OCI-M2 (cell line): Measurements from ENCODE around the gene TNF.
"Not testable (repeated sequence)": the region's sequence is repeated elsewhere in the genome, so short reads cannot be mapped to it uniquely, and the experiment has no call there.

Source experiments
- DNase-seq: peaks from one replicate; lab custom pipeline; 2025; ENCODE audit not compliant: unreplicated experiment; lab: John Stamatoyannopoulos, UW

The TNF gene

DNA sequence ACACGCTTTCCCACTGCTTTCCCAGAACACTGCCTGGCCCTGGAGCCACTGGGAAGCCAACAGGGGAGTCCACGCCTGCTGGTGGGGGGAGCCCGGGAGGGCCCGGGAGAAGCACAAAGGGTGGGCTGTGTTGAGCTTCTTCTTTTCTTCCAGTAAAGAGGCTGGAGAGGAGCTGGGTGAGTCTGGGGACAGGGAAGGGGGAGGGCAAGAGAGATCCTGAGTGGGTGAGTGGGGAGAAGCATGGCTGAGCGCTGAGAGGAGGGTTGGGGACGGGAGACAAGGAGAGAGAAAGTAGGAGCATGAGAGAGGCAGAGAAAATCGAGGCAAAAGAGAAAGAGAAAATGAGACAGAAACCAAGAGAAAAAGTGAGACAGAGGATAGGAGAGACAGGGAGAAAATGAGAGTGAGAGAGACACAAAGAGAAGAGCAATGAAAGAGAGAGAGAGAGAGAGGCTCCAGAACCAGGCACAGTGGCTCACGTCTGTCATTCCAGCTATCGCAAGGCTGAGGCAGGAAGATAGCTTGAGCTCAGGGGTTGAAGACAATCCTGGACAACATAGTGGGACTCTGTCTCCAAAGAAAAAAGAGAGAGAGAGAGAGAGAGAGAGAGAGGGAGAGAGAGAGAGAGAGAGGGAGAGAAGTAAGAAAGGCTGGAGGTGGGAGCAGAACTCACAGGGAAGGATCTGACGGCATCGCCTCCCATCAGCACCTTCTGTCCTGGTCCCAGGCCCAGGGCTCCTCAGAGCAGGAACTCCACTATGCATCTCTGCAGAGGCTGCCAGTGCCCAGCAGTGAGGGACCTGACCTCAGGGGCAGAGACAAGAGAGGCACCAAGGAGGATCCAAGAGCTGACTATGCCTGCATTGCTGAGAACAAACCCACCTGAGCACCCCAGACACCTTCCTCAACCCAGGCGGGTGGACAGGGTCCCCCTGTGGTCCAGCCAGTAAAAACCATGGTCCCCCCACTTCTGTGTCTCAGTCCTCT, 12.7 kb downstream of the TNF start:
- DNase-seq = no peak

- no peak for DNase-seq
These were observed 13.7 kb downstream of the TNF start for GRCh38 chr6:31588871-31589650.

- not testable (repeated sequence) for DNase-seq
These were observed 15.3 kb downstream of the TNF start for GRCh38 chr6:31590691-31591090.

DNA sequence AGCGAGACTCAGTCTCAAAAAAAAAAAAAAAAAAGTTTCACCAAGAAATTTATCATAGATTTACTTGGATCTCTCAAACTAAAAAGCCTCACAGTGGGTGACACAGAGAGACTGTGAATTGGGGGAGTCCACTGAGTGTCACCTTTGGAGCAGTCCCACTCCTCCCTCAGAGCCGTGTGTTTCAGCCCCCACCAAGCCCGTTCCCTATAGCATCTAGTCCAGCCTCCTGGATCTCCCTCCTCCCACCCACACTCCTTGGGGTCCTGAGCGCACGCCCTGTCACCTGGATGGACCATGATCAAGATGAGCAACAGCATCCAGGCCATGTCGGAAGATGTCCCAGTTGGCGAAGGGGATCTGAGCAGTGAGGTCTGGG, 17.0 kb downstream of the TNF start:
- no peak for DNase-seq

DNA sequence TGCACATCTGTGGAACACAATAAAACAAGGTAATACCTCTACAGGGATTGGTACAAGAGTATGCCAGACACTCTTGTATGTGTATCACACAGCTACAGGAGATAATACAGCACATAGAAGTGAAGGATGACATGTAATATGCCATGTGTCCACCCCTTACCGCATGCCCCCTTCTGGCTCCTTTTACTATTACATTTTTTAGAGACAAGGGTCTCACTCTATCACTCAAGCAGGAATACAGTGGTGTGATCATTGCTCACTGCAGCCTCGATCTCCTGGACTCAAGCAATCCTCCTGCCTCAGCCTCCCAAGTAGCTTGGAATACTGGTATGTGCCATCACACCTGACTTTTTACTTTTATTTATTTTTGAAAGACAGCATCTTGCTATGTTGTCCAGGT, 21.6 kb downstream of the TNF start:
- no peak for DNase-seq

- DNase-seq = no peak
These were observed 32.0 kb downstream of the TNF start for GRCh38 chr6:31607317-31607716.

- no peak for DNase-seq
These were observed 34.4 kb downstream of the TNF start for GRCh38 chr6:31609519-31610406.

GRCh38 chr6:31610968-31611367, 35.6 kb downstream of the TNF start:
- no peak for DNase-seq

DNA sequence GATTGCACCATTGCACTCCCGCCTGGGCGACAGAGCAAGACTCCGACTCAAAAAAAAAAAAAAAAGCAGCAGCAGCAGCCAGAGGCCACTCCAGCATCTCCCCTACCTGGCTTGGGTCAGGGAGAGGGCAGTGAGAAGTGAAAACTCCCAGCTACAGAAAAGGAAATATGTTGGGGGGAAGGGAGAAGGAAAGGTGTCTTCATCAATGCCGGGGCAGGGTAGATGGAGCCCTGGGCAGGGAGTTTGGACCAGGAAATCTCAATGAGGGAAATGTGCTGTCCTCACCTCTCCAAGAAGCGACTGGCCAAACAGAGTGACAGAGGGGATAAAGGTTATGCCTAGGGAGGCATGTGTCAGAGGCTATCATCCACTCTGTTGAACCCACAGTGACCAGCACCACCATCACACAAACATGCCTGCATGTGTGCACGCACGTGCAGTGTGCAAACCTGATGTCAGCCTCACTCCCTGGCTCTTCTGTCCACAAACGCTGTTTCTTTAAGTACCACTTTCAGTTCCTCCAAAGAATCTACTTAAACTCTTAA, 38.8 kb downstream of the TNF start:
- no peak for DNase-seq

- DNase-seq = no peak
These were observed 39.6 kb downstream of the TNF start, which contains the start of gene AIF1 for GRCh38 chr6:31614684-31615578. Gene AIF1, plus strand, starts transcription at chr6:31615234. Its CDS starts 96 bp downstream, at chr6:31615330.

GRCh38 chr6:31615748-31616147, 40.4 kb downstream of the TNF start:
- no peak for DNase-seq

DNA sequence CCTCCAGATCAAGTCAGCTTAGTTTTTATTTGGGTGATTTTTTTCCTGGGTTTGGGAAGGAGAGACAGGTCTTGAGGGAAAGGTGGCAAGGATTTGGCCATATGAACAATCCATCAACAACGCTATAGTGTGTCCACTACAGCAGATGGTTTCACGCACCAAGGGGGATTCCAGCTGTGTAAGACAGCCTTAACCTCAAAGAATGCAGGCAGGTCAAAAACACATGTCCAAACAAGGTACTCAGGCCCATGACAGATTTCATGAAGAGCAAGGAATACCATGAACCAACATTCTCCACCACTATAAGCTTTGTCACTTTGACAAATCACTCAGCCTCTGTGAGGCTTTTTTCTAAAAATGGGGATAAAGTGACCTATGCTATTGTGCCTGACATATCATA, 41.6 kb downstream of the TNF start:
- no peak for DNase-seq

GRCh38 chr6:31619805-31620585, 44.6 kb downstream of the TNF start:
- DNase-seq = peak; percentile 97

- DNase-seq = no peak
These were observed 45.4 kb downstream of the TNF start, which contains the start of gene PRRC2A for GRCh38 chr6:31620586-31621319. Gene PRRC2A, plus strand, starts transcription at chr6:31620715. Its CDS starts 2,075 bp downstream, at chr6:31622790.

GRCh38 chr6:31621320-31621939, 46.1 kb downstream of the TNF start:
- DNase-seq = no peak

GRCh38 chr6:31621991-31622390, 46.6 kb downstream of the TNF start:
- DNase-seq = no peak

- no peak for DNase-seq
These were observed 47.3 kb downstream of the TNF start for GRCh38 chr6:31622684-31623091.

DNA sequence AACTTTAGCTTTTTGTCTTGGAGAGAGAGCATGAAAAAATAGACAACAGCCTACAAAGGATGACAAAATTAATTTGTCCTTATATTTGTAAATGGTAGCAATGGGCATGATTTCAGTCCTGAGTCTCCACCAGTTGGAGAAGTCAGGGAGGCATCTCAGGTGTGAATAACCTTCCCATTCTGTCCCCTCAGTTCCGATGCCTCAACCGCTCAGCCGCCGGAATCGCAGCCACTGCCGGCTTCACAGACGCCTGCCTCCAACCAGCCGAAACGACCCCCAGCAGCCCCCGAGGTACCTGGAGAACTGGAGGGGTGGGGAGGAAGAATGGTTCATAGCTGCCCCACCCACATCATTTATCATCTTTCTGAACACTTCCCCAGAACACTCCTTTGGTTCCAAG, 48.7 kb downstream of the TNF start:
- DNase-seq = no peak
